ENCODE data around the gene PHYH.
"Not testable (repeated sequence)": the region's sequence is repeated elsewhere in the genome, so short reads cannot be mapped to it uniquely, and the experiment has no call there.

The PHYH gene

GRCh38 chr10:13268310-13268709, 31.6 kb downstream of the PHYH start:
- Histone ChIP-seq H3K9ac (ENCODE audit: low read length) (no peak overlapping the region), H3K9me3 (ENCODE audit: control insufficient read depth, low read depth, low read length) (no peaks in the 10 kb centered on the region), H3K27me3 (ENCODE audit: control insufficient read depth, insufficient read depth, low read length) (no peaks in the 10 kb centered on the region), H3K27ac (ENCODE audit: low read length) (no peak overlapping the region), H3K4me1 (ENCODE audit: control insufficient read depth, low read depth, low read length) (peaks cover 12% of the 10 kb centered on the region), H3K36me3 (ENCODE audit: control insufficient read depth, low read depth, low read length) (no peaks in the 10 kb centered on the region), H3K4me3 (ENCODE audit: low read length) (no peak overlapping the region)

GRCh38 chr10:13263591-13263990, 36.3 kb downstream of the PHYH start:
- Histone ChIP-seq H3K27ac (ENCODE audit: low read length) (no peak overlapping the region), H3K9me3 (ENCODE audit: control insufficient read depth, low read depth, low read length) (no peaks in the 10 kb centered on the region), H3K9ac (ENCODE audit: low read length) (no peak overlapping the region), H3K27me3 (ENCODE audit: control insufficient read depth, insufficient read depth, low read length) (no peaks in the 10 kb centered on the region), H3K4me3 (ENCODE audit: low read length) (no peak overlapping the region), H3K4me1 (ENCODE audit: control insufficient read depth, low read depth, low read length) (no peaks in the 10 kb centered on the region), H3K36me3 (ENCODE audit: control insufficient read depth, low read depth, low read length) (no peaks in the 10 kb centered on the region)

GRCh38 chr10:13262433-13262832, 37.4 kb downstream of the PHYH start:
- H3K36me3 ChIP-seq (ENCODE audit: control insufficient read depth, low read depth, low read length), result no peaks in the 10 kb centered on the region
- no peak overlapping the region for H3K4me3 ChIP-seq (ENCODE audit: low read length)
- no peaks in the 10 kb centered on the region for H3K4me1 ChIP-seq (ENCODE audit: control insufficient read depth, low read depth, low read length)
- no peak overlapping the region for H3K9ac ChIP-seq (ENCODE audit: low read length)
- no peaks in the 10 kb centered on the region for H3K9me3 ChIP-seq (ENCODE audit: control insufficient read depth, low read depth, low read length)
- no peaks in the 10 kb centered on the region for H3K27me3 ChIP-seq (ENCODE audit: control insufficient read depth, insufficient read depth, low read length)
- H3K27ac ChIP-seq (ENCODE audit: low read length), result no peak overlapping the region

- no peaks in the 10 kb centered on the region for H3K36me3 ChIP-seq (ENCODE audit: control insufficient read depth, low read depth, low read length)
Observed at GRCh38 chr10:13257621-13258140, 42.2 kb downstream of the PHYH start.

GRCh38 chr10:13256627-13257026, 43.2 kb downstream of the PHYH start:
- no peaks in the 10 kb centered on the region for H3K27me3 ChIP-seq (ENCODE audit: control insufficient read depth, insufficient read depth, low read length)
- no peaks in the 10 kb centered on the region for H3K4me1 ChIP-seq (ENCODE audit: control insufficient read depth, low read depth, low read length)
- H3K27ac ChIP-seq (ENCODE audit: low read length), result no peak overlapping the region
- H3K9me3 ChIP-seq (ENCODE audit: control insufficient read depth, low read depth, low read length), result no peaks in the 10 kb centered on the region
- H3K36me3 ChIP-seq (ENCODE audit: control insufficient read depth, low read depth, low read length), result no peaks in the 10 kb centered on the region
- no peak overlapping the region for H3K9ac ChIP-seq (ENCODE audit: low read length)
- H3K4me3 ChIP-seq (ENCODE audit: low read length), result no peak overlapping the region

More at GRCh38 chr10:13257621-13258140, 42.2 kb downstream of the PHYH start:
- Histone ChIP-seq H3K27ac (ENCODE audit: low read length) (no peak overlapping the region), H3K4me3 (ENCODE audit: low read length) (no peak overlapping the region), H3K9ac (ENCODE audit: low read length) (no peak overlapping the region), H3K27me3 (ENCODE audit: control insufficient read depth, insufficient read depth, low read length) (no peaks in the 10 kb centered on the region), H3K9me3 (ENCODE audit: control insufficient read depth, low read depth, low read length) (no peaks in the 10 kb centered on the region), H3K4me1 (ENCODE audit: control insufficient read depth, low read depth, low read length) (no peaks in the 10 kb centered on the region)

- no peaks in the 10 kb centered on the region for H3K4me1 ChIP-seq (ENCODE audit: control insufficient read depth, low read depth, low read length)
- H3K9me3 ChIP-seq (ENCODE audit: control insufficient read depth, low read depth, low read length), result no peaks in the 10 kb centered on the region
- H3K9ac ChIP-seq (ENCODE audit: low read length), result no peak overlapping the region
- no peak overlapping the region for H3K4me3 ChIP-seq (ENCODE audit: low read length)
- no peak overlapping the region for H3K27ac ChIP-seq (ENCODE audit: low read length)
- no peaks in the 10 kb centered on the region for H3K36me3 ChIP-seq (ENCODE audit: control insufficient read depth, low read depth, low read length)
- H3K27me3 ChIP-seq (ENCODE audit: control insufficient read depth, insufficient read depth, low read length), result no peaks in the 10 kb centered on the region
Observed at GRCh38 chr10:13253726-13254125, 46.1 kb downstream of the PHYH start.

GRCh38 chr10:13247784-13248183, 52.1 kb downstream of the PHYH start:
- Histone ChIP-seq H3K4me1 (ENCODE audit: control insufficient read depth, low read depth, low read length) (no peaks in the 10 kb centered on the region), H3K27ac (ENCODE audit: low read length) (no peak overlapping the region), H3K9me3 (ENCODE audit: control insufficient read depth, low read depth, low read length) (no peaks in the 10 kb centered on the region), H3K4me3 (ENCODE audit: low read length) (no peak overlapping the region), H3K27me3 (ENCODE audit: control insufficient read depth, insufficient read depth, low read length) (no peaks in the 10 kb centered on the region), H3K36me3 (ENCODE audit: control insufficient read depth, low read depth, low read length) (no peaks in the 10 kb centered on the region), H3K9ac (ENCODE audit: low read length) (no peak overlapping the region)

- Histone ChIP-seq H3K27ac (ENCODE audit: low read length) (no peak overlapping the region), H3K27me3 (ENCODE audit: control insufficient read depth, insufficient read depth, low read length) (no peaks in the 10 kb centered on the region)
Observed at GRCh38 chr10:13247246-13247645, 52.6 kb downstream of the PHYH start.

GRCh38 chr10:13242260-13242659, 57.6 kb downstream of the PHYH start:
- H3K27ac ChIP-seq (ENCODE audit: low read length); H3K36me3 ChIP-seq (ENCODE audit: control insufficient read depth, low read depth, low read length); H3K9me3 ChIP-seq (ENCODE audit: control insufficient read depth, low read depth, low read length); H3K9ac ChIP-seq (ENCODE audit: low read length); H3K4me1 ChIP-seq (ENCODE audit: control insufficient read depth, low read depth, low read length); H3K27me3 ChIP-seq (ENCODE audit: control insufficient read depth, insufficient read depth, low read length); H3K4me3 ChIP-seq (ENCODE audit: low read length): not testable (repeated sequence)

More at GRCh38 chr10:13247246-13247645, 52.6 kb downstream of the PHYH start:
- H3K4me3 ChIP-seq (ENCODE audit: low read length), result no peak overlapping the region
- H3K9ac ChIP-seq (ENCODE audit: low read length), result no peak overlapping the region
- no peaks in the 10 kb centered on the region for H3K36me3 ChIP-seq (ENCODE audit: control insufficient read depth, low read depth, low read length)
- H3K9me3 ChIP-seq (ENCODE audit: control insufficient read depth, low read depth, low read length), result no peaks in the 10 kb centered on the region
- H3K4me1 ChIP-seq (ENCODE audit: control insufficient read depth, low read depth, low read length), result no peaks in the 10 kb centered on the region

- Histone ChIP-seq H3K27me3 (ENCODE audit: control insufficient read depth, insufficient read depth, low read length) (no peaks in the 10 kb centered on the region), H3K4me3 (ENCODE audit: low read length) (no peak overlapping the region), H3K9ac (ENCODE audit: low read length) (no peak overlapping the region), H3K9me3 (ENCODE audit: control insufficient read depth, low read depth, low read length) (no peaks in the 10 kb centered on the region), H3K4me1 (ENCODE audit: control insufficient read depth, low read depth, low read length) (no peaks in the 10 kb centered on the region), H3K27ac (ENCODE audit: low read length) (no peak overlapping the region), H3K36me3 (ENCODE audit: control insufficient read depth, low read depth, low read length) (no peaks in the 10 kb centered on the region)
Observed at GRCh38 chr10:13241613-13242012, 58.3 kb downstream of the PHYH start.

- H3K9me3 ChIP-seq (ENCODE audit: control insufficient read depth, low read depth, low read length), result no peaks in the 10 kb centered on the region
- no peaks in the 10 kb centered on the region for H3K4me1 ChIP-seq (ENCODE audit: control insufficient read depth, low read depth, low read length)
- H3K36me3 ChIP-seq (ENCODE audit: control insufficient read depth, low read depth, low read length), result no peaks in the 10 kb centered on the region
- H3K4me3 ChIP-seq (ENCODE audit: low read length), result no peak overlapping the region
- no peaks in the 10 kb centered on the region for H3K27me3 ChIP-seq (ENCODE audit: control insufficient read depth, insufficient read depth, low read length)
- H3K9ac ChIP-seq (ENCODE audit: low read length), result no peak overlapping the region
- H3K27ac ChIP-seq (ENCODE audit: low read length), result no peak overlapping the region
Observed at GRCh38 chr10:13239923-13240322, 59.9 kb downstream of the PHYH start.

GRCh38 chr10:13238271-13239077, 61.4 kb downstream of the PHYH start:
- no peaks in the 10 kb centered on the region for H3K27me3 ChIP-seq (ENCODE audit: control insufficient read depth, insufficient read depth, low read length)
- no peaks in the 10 kb centered on the region for H3K9me3 ChIP-seq (ENCODE audit: control insufficient read depth, low read depth, low read length)
- H3K4me3 ChIP-seq (ENCODE audit: low read length), result no peak overlapping the region
- H3K9ac ChIP-seq (ENCODE audit: low read length), result no peak overlapping the region
- H3K4me1 ChIP-seq (ENCODE audit: control insufficient read depth, low read depth, low read length), result no peaks in the 10 kb centered on the region
- H3K27ac ChIP-seq (ENCODE audit: low read length), result no peak overlapping the region
- H3K36me3 ChIP-seq (ENCODE audit: control insufficient read depth, low read depth, low read length), result no peaks in the 10 kb centered on the region
